ENCODE measurements around the gene RICTOR.

Gene RICTOR

DNA sequence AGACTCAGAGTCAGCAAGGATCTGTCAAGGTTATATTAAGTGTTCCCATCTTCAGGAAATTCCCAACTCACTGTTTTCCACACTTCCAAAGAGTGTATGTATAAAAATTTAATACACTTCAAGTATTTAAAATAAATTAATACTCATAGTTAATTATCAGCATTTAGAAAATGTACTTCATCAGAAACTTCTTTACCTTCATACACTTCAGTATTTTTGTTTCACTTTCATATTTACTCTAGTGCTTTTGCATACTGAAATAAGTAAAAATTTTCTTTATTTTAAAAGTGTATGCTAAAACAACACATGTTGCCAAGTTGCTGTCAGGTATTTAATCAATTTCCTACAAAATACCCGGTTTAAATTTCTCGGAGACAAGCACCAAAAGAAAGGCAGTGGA is 16.5 kb downstream of the RICTOR start:
- ATAC-seq = peak; percentile 47; the same call in 2 of the 3 replicates
- TF ChIP-seq ZC3H10 (CRISPR knock-in tag; IDR thresholded peaks at IDR 0.05) (no peak), OSR1 (CRISPR knock-in tag; IDR thresholded peaks at IDR 0.05) (no peak), ZNF70 (CRISPR knock-in tag; IDR thresholded peaks at IDR 0.05) (no peak), CSDC2 (CRISPR knock-in tag; IDR thresholded peaks at IDR 0.05) (no peak), ZNF8 (CRISPR knock-in tag; IDR thresholded peaks at IDR 0.05) (no peak), BACH2 (CRISPR knock-in tag; IDR thresholded peaks at IDR 0.05; ENCODE audit: borderline replicate concordance) (no peak), ARNTL (CRISPR knock-in tag; IDR thresholded peaks at IDR 0.05; ENCODE audit: borderline replicate concordance, low read depth) (no peak), RARB (CRISPR knock-in tag; IDR thresholded peaks at IDR 0.05) (no peak), SNAI2 (CRISPR knock-in tag; IDR thresholded peaks at IDR 0.05) (no peak), TCF4 (CRISPR knock-in tag; IDR thresholded peaks at IDR 0.05; ENCODE audit: borderline replicate concordance) (no peak), PPARA (CRISPR knock-in tag; IDR thresholded peaks at IDR 0.05; ENCODE audit: borderline replicate concordance) (no peak), GLIS3 (CRISPR knock-in tag; IDR thresholded peaks at IDR 0.05) (no peak), ESRRG (CRISPR knock-in tag; IDR thresholded peaks at IDR 0.05) (no peak)
- TF ChIP-seq, protein P1, sequence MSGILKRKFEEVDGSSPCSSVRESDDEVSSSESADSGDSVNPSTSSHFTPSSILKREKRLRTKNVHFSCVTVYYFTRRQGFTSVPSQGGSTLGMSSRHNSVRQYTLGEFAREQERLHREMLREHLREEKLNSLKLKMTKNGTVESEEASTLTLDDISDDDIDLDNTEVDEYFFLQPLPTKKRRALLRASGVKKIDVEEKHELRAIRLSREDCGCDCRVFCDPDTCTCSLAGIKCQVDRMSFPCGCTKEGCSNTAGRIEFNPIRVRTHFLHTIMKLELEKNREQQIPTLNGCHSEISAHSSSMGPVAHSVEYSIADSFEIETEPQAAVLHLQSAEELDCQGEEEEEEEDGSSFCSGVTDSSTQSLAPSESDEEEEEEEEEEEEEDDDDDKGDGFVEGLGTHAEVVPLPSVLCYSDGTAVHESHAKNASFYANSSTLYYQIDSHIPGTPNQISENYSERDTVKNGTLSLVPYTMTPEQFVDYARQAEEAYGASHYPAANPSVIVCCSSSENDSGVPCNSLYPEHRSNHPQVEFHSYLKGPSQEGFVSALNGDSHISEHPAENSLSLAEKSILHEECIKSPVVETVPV (CRISPR knock-in tag; IDR thresholded peaks at IDR 0.05) = no peak
- TF ChIP-seq, protein P2, sequence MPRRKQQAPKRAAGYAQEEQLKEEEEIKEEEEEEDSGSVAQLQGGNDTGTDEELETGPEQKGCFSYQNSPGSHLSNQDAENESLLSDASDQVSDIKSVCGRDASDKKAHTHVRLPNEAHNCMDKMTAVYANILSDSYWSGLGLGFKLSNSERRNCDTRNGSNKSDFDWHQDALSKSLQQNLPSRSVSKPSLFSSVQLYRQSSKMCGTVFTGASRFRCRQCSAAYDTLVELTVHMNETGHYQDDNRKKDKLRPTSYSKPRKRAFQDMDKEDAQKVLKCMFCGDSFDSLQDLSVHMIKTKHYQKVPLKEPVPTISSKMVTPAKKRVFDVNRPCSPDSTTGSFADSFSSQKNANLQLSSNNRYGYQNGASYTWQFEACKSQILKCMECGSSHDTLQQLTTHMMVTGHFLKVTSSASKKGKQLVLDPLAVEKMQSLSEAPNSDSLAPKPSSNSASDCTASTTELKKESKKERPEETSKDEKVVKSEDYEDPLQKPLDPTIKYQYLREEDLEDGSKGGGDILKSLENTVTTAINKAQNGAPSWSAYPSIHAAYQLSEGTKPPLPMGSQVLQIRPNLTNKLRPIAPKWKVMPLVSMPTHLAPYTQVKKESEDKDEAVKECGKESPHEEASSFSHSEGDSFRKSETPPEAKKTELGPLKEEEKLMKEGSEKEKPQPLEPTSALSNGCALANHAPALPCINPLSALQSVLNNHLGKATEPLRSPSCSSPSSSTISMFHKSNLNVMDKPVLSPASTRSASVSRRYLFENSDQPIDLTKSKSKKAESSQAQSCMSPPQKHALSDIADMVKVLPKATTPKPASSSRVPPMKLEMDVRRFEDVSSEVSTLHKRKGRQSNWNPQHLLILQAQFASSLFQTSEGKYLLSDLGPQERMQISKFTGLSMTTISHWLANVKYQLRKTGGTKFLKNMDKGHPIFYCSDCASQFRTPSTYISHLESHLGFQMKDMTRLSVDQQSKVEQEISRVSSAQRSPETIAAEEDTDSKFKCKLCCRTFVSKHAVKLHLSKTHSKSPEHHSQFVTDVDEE (CRISPR knock-in tag; IDR thresholded peaks at IDR 0.05) = no peak
- TF ChIP-seq, protein P3, sequence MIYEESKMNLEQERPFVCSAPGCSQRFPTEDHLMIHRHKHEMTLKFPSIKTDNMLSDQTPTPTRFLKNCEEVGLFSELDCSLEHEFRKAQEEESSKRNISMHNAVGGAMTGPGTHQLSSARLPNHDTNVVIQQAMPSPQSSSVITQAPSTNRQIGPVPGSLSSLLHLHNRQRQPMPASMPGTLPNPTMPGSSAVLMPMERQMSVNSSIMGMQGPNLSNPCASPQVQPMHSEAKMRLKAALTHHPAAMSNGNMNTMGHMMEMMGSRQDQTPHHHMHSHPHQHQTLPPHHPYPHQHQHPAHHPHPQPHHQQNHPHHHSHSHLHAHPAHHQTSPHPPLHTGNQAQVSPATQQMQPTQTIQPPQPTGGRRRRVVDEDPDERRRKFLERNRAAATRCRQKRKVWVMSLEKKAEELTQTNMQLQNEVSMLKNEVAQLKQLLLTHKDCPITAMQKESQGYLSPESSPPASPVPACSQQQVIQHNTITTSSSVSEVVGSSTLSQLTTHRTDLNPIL (CRISPR knock-in tag; IDR thresholded peaks at IDR 0.05; ENCODE audit: low read depth) = no peak

DNA sequence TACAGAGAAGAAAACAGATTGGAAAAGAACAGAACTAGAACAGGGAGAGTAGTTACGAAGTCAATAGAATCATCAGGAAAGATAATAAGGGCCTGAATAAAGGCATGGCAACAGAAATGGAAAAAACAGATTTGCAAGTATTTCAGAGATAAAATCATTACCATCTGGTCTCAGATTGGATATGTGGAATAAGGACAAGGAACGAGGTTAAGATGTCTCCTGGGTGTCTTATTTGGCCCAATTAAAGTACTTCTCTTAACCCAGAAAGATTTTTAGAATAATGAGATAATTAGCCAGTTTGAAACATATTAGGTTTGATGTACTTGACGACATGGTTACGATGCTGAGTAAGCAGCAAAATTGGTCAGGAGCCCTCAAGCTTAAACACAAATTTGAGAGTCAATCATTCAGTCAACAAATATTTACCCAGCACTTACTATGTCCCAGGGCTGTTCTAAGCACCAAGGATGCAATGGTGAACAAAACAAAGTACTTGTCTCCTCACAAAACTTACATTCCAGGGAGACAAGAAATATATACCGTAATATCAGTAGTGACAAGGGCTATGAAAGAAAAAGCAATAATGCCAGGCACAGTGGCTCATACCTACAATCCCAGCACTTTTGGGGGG is 18.3 kb downstream of the RICTOR start:
- no peak for ATAC-seq
- no peak for TF ChIP-seq GLIS3 (CRISPR knock-in tag; IDR thresholded peaks at IDR 0.05)
- TF ChIP-seq SNAI2 (CRISPR knock-in tag; IDR thresholded peaks at IDR 0.05) = no peak
- TF ChIP-seq ESRRG (CRISPR knock-in tag; IDR thresholded peaks at IDR 0.05) = no peak
- TF ChIP-seq, protein P3 (CRISPR knock-in tag; IDR thresholded peaks at IDR 0.05; ENCODE audit: low read depth) = no peak
- no peak for TF ChIP-seq ZC3H10 (CRISPR knock-in tag; IDR thresholded peaks at IDR 0.05)
- TF ChIP-seq ZNF8 (CRISPR knock-in tag; IDR thresholded peaks at IDR 0.05) = no peak
- TF ChIP-seq, protein P4, sequence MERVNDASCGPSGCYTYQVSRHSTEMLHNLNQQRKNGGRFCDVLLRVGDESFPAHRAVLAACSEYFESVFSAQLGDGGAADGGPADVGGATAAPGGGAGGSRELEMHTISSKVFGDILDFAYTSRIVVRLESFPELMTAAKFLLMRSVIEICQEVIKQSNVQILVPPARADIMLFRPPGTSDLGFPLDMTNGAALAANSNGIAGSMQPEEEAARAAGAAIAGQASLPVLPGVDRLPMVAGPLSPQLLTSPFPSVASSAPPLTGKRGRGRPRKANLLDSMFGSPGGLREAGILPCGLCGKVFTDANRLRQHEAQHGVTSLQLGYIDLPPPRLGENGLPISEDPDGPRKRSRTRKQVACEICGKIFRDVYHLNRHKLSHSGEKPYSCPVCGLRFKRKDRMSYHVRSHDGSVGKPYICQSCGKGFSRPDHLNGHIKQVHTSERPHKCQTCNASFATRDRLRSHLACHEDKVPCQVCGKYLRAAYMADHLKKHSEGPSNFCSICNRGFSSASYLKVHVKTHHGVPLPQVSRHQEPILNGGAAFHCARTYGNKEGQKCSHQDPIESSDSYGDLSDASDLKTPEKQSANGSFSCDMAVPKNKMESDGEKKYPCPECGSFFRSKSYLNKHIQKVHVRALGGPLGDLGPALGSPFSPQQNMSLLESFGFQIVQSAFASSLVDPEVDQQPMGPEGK (CRISPR knock-in tag; IDR thresholded peaks at IDR 0.05; ENCODE audit: borderline replicate concordance) = no peak
- TF ChIP-seq ZNF70 (CRISPR knock-in tag; IDR thresholded peaks at IDR 0.05) = no peak
- TF ChIP-seq ZFP3 (CRISPR knock-in tag; IDR thresholded peaks at IDR 0.05) = no peak
- no peak for TF ChIP-seq ISL1 (CRISPR knock-in tag; IDR thresholded peaks at IDR 0.05)

DNA sequence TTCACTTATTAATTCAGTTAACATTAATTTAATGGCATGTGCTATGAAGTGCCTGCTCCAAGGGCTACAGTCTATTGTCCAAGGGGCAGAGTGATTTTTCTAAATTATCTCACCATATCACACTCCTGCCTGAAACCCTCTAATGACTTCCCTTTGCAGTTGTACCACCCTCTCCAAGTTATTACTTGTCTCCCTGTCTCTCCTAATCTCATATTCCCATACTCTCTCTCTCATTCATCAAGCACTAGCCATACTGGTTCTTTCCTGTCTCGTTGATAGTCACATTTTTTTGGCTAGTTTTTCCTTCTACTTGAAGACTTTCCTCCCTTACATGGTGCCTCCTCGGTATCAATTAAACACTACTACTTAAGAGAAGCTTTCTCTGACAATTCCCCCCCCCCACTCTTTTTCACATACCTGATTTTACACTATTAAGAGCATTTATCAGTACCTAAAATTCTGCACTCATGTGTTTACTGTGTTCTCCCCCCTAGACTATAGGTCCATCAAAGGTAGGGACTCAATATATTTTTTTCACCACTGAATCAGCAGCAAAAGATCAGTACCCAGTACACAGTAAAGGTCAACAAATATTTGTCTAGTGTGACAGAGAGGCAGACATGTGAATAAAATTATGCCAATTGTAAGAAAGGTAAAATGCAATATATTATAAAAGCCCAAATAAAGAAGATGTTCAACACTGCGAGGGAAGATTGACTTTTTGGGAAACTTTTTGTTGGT is 19.0 kb downstream of the RICTOR start:
- ATAC-seq = no peak
- TF ChIP-seq BACH2 (CRISPR knock-in tag; IDR thresholded peaks at IDR 0.05; ENCODE audit: borderline replicate concordance) (no peak), RARB (CRISPR knock-in tag; IDR thresholded peaks at IDR 0.05) (no peak), TCF4 (CRISPR knock-in tag; IDR thresholded peaks at IDR 0.05; ENCODE audit: borderline replicate concordance) (no peak), ZFP3 (CRISPR knock-in tag; IDR thresholded peaks at IDR 0.05) (no peak), ISL1 (CRISPR knock-in tag; IDR thresholded peaks at IDR 0.05) (no peak)

All from SK-N-SH treated with all-trans-retinoic acid at 6 μM for 48 hours (cell line).